GM18907 (cell line): ENCODE results near the gene LGALS9C.
"Not testable (repeated sequence)": the region's sequence is repeated elsewhere in the genome, so short reads cannot be mapped to it uniquely, and the experiment has no call there.

ENCODE experiments used
- ATAC-seq: cut with Tn5 transposase; IDR thresholded peaks from one replicate; pipeline ENCODE4 v1.9.1; 2021; ENCODE audit warnings: mild to moderate bottlenecking, moderate library complexity; ENCODE audit not compliant: unreplicated experiment

LGALS9C gene

GRCh38 chr17:18477367-18477766, 778 bp downstream of the LGALS9C start:
- not testable (repeated sequence) for ATAC-seq

DNA sequence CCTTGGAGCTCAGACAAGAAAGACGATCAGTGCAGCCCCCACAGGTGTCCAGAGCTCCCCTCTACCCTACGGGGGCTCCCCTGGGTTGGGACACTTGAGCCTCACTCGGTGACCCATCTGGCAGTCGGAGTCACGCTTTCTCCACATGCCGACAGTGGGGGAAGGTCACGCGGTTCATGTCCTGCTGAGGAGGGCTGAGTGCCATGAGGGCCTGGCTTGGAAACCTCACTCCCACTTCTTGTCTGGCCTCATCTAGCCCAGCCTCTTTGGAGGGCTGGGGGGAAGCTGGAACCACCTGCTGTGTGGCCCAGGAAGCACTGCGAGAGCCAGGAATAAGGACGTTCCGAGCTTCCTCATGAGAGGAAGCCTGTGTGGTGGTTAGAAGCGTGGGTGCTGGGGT, 1.8 kb downstream of the LGALS9C start:
- ATAC-seq, result not testable (repeated sequence)

DNA sequence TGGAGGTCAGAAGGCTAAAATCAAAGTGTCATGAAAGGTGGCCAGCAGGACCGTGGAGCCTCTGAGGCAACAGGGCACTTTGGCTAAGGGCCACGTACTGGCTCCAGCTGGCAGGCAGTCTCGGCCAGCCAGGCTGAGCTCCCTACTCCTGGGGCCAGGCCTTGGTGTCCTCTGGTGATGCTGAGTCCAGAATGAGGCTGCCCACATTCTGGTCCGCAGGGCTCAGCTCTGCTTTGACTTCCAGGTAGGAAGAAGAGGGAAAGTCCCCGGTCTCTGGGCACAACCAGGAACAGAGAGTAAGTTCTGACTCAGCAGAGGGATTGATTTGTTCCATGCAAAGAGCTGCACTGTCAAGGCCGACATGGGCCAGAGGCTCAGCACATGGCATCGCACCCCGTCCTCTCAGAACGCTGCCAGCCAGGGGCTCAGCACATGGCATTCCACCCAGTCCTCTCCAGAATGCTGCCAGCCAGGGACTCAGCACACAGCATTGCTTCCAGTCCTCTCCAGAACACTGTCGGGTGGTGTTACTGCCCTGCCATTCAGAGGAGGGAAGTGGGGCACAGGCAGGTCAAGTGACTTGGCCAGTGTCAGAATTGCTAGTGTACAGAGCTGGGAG, 2.5 kb downstream of the LGALS9C start:
- not testable (repeated sequence) for ATAC-seq

DNA sequence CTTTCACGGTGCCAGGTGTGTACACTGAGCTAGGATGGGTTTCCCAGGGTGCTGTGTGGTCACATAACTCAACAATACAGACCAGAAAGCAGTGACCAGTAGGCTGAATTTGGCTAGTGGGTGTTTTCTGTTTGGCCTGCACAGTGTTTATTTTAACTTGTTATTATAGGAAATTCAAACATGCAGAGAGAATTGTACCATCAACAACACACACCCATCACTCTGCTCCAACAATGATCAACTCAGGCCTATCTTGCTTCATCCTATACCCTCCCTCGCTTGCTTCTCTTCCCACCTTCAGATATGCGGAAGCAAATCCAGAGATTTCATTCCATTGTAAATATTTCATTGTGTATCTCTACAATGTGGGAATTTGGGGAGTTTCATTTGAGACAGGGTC, 5.2 kb downstream of the LGALS9C start:
- ATAC-seq, result not testable (repeated sequence)

- ATAC-seq, result not testable (repeated sequence)
Measured at GRCh38 chr17:18485936-18486464, 9.4 kb downstream of the LGALS9C start.

- not testable (repeated sequence) for ATAC-seq
Measured at GRCh38 chr17:18487633-18488032, 11.0 kb downstream of the LGALS9C start.

DNA sequence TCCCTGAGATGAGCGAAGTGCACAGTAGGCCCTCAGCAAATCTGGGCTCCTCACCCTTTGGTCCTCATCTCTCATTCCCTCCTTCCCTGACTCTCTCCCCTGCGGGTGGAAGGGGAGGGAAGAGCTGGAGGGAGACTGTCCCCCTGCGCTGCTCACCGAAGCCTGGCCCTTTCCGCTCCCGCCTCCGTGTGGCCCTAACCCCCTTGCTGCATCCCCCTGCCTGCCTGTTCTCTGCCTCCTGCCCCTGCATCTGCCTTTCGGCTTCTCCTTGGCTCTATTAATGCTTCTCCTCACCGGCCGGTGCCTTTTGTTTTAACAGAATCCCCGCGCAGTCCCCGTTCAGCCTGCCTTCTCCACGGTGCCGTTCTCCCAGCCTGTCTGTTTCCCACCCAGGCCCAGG, 12.0 kb downstream of the LGALS9C start:
- not testable (repeated sequence) for ATAC-seq

GRCh38 chr17:18490016-18490415, 13.4 kb downstream of the LGALS9C start:
- ATAC-seq, result not testable (repeated sequence)

- ATAC-seq, result not testable (repeated sequence)
Measured at GRCh38 chr17:18492712-18493480, 16.3 kb downstream of the LGALS9C start.

- not testable (repeated sequence) for ATAC-seq
Measured at GRCh38 chr17:18494250-18494768, 17.7 kb downstream of the LGALS9C start.

- ATAC-seq, result not testable (repeated sequence)
Measured at GRCh38 chr17:18497044-18497443, 20.5 kb downstream of the LGALS9C start.

- ATAC-seq, result not testable (repeated sequence)
Measured at GRCh38 chr17:18499100-18499499, 22.5 kb downstream of the LGALS9C start.

DNA sequence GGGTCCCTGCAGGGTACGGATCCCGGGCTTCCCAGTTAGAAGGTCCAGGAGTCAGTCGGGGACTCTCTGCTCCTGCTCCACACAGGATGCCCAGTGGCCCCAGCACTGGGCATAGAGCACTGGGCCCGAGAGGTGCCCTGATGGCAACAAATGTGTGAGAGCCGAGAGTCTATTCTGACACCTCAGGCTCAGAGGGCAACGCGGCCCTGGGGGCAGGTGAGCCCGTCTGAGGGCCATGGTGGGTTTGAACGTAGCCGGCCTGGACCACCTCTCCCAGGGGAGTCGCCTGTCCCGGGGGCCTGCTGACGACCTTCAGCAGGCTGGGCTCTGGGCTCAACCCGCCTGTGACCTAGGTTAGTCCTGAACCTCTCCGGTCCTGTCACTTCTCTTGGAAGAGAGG, 23.2 kb downstream of the LGALS9C start:
- ATAC-seq, result not testable (repeated sequence)

DNA sequence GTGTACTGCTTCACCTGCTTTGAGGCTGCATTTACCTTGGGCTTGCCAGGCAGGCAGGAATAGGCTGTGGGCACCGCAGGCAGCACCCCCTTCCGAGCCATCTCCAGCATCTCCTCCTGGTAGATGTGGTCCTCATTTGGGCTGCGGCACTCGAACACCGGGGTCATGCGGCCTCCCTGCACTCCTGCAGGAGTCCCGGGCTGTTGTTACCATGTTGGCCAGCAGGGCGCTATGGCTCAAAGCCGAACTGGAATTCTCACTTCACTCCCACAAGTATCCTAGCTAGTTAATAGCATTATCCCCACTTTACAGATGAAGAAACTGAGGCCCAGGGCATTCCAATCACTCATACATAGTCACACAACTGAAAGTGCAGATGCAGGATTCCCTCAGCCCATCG, 23.7 kb downstream of the LGALS9C start:
- ATAC-seq, result not testable (repeated sequence)

GRCh38 chr17:18500816-18501215, 24.2 kb downstream of the LGALS9C start:
- not testable (repeated sequence) for ATAC-seq

DNA sequence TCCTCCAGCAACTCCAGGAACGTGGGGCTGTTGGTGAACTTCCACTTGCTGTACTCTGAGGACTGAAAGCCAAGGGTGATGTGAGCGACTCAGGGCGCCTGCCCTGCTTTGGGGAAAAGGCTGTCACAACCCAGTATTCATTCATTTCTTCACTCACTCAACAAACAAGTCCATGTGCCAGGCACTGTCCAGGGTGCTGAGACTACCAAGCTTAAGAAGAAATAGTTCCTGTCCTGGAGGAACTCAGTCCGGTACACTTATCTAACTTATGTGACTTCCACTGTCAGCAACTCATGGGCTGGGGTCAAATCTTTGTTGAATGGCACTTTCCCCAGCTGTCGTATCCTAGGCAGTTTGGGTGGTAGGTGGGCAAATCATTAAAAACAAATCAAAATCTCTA, 26.6 kb downstream of the LGALS9C start:
- not testable (repeated sequence) for ATAC-seq

- not testable (repeated sequence) for ATAC-seq
Measured at GRCh38 chr17:18507729-18508128, 31.1 kb downstream of the LGALS9C start.

DNA sequence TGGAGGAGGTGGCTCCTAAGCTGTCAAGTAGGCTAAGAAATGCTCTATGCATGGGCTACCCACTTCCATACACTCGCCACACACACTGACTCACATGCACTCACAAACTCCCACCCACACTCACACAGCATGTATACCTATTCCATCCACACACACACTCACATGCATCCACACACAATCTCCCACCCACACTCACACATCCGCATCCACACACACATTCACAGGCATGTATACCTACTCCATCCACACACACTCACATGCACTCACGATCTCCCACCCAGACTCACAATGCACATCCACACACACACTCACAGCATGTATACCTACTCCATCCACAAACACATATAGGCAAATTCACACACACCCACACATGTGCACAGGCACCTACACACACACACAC, 32.1 kb downstream of the LGALS9C start:
- not testable (repeated sequence) for ATAC-seq

DNA sequence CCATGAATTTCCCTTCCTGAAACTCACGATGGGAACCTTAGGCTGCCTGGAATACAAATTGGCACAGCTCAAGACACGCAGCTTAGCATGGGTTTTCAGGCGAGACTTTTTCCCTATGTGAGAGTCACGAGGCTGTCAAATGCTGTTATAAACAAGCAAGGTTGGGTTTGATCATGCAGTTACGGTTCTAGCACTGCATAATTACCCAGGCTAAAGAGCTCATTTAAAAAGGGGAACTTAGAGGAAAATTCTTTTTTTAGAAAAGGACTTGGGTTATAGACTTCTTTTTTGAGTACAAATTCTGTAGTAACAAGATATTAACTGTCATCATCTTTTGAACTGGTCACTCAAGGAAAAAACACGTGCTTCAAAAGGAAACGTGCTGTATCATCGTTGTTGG, 44.5 kb downstream of the LGALS9C start:
- ATAC-seq, result not testable (repeated sequence)

- ATAC-seq, result not testable (repeated sequence)
Measured at GRCh38 chr17:18525015-18525414, 48.4 kb downstream of the LGALS9C start.

GRCh38 chr17:18526168-18526800, 49.7 kb downstream of the LGALS9C start:
- not testable (repeated sequence) for ATAC-seq
